NCI-H460 (cell line): Measurements from ENCODE around the gene PDE1C. TPM values are rescaled to one million over a fixed set of nuclear protein-coding genes. Genes with fewer than 3 reads are reported as not detected.
"Not testable (repeated sequence)": the region's sequence is repeated elsewhere in the genome, so short reads cannot be mapped to it uniquely, and the experiment has no call there.

ENCODE experiments used
- DNase-seq: peaks from one replicate; pipeline ENCODE4 v3.0.0-alpha.2; 2016; ENCODE audit warnings: low read depth; ENCODE audit errors: extremely low read depth
- total RNA-seq: library from RNA; depleted of rRNA; stranded (reverse); fragments of >200 nt; shearing (Covaris generic); gene quantifications from 2 replicates; pipeline ENCODE4 v1.2.3, GENCODE V29; 2014

Gene PDE1C
- total RNA-seq, 1 experiment from 2014 or later, result 48.7 TPM

GRCh38 chr7:32045228-32045627 is 25.0 kb downstream of the PDE1C start:
- DNase-seq, result no peak

- no peak for DNase-seq
These were observed 25.5 kb downstream of the PDE1C start for GRCh38 chr7:32044739-32045138.

GRCh38 chr7:32043688-32044087 is 26.5 kb downstream of the PDE1C start:
- DNase-seq, result peak; percentile 68

- peak; percentile 33 for DNase-seq
These were observed 27.3 kb downstream of the PDE1C start for GRCh38 chr7:32042900-32043299.

- no peak for DNase-seq
These were observed 31.0 kb downstream of the PDE1C start for GRCh38 chr7:32039000-32039756.

- DNase-seq, result no peak
These were observed 32.5 kb downstream of the PDE1C start for GRCh38 chr7:32037650-32038198.

GRCh38 chr7:32036557-32036956 is 33.6 kb downstream of the PDE1C start:
- DNase-seq, result no peak

- no peak for DNase-seq
These were observed 36.2 kb downstream of the PDE1C start for GRCh38 chr7:32034052-32034451.

- no peak for DNase-seq
These were observed 37.2 kb downstream of the PDE1C start for GRCh38 chr7:32033006-32033405.

GRCh38 chr7:32032211-32032610 is 38.0 kb downstream of the PDE1C start:
- no peak for DNase-seq

GRCh38 chr7:32030904-32031692 is 39.1 kb downstream of the PDE1C start:
- no peak for DNase-seq

- DNase-seq, result no peak
These were observed 44.2 kb downstream of the PDE1C start for GRCh38 chr7:32026083-32026425.

- no peak for DNase-seq
These were observed 44.7 kb downstream of the PDE1C start for GRCh38 chr7:32025381-32026082.

- DNase-seq, result no peak
These were observed 46.8 kb downstream of the PDE1C start for GRCh38 chr7:32023376-32023775.

GRCh38 chr7:32022966-32023365 is 47.2 kb downstream of the PDE1C start:
- no peak for DNase-seq

- DNase-seq, result no peak
These were observed 49.6 kb downstream of the PDE1C start for GRCh38 chr7:32020551-32021159.

- DNase-seq, result no peak
These were observed 51.2 kb downstream of the PDE1C start for GRCh38 chr7:32018845-32019578.

- no peak for DNase-seq
These were observed 55.1 kb downstream of the PDE1C start for GRCh38 chr7:32015133-32015532.

GRCh38 chr7:32013471-32013870 is 56.7 kb downstream of the PDE1C start:
- not testable (repeated sequence) for DNase-seq

- DNase-seq, result no peak
These were observed 64.6 kb downstream of the PDE1C start for GRCh38 chr7:32005577-32005976.
